Left lung (tissue), 10 donors: ENCODE results near the gene DMD. TPM values are rescaled to one million over a fixed set of nuclear protein-coding genes. Genes with fewer than 3 reads are reported as not detected.

Experiments
- ATAC-seq: fragments of 200-7000 bp; cut with Tn5 transposase; one replicate; pipeline ENCODE4 v1.9.1; 2020; ENCODE audit warnings: moderate library complexity
- DNase-seq, 4 donors: peaks; one replicate each; pipeline ENCODE4 v3.0.0-alpha.2; 2013 to 2020
- H3K27ac ChIP-seq, 2 donors: fragments of 200-600 bp; sonication (generic) in 1 of 2; one replicate each; pipeline versions ENCODE4 v1.5.0 to v1.8.0; 2020 to 2021
- H3K27me3 ChIP-seq, 2 donors: fragments of 200-600 bp; sonication (generic) in 1 of 2; one replicate each; pipeline versions ENCODE4 v1.5.0 to v1.8.0; 2020 to 2021
- H3K36me3 ChIP-seq, 2 donors: fragments of 200-600 bp; sonication (generic) in 1 of 2; one replicate each; pipeline versions ENCODE4 v1.5.0 to v1.8.0; 2020 to 2021
- H3K4me1 ChIP-seq, 2 donors: fragments of 200-600 bp; one replicate each; pipeline ENCODE4 v1.8.0; 2021
- H3K4me3 ChIP-seq, 2 donors: fragments of 200-600 bp; sonication (generic) in 1 of 2; one replicate each; pipeline versions ENCODE4 v1.5.0 to v1.8.0; 2020 to 2021; ENCODE audit warnings: mild to moderate bottlenecking in 1 of 2
- H3K9me3 ChIP-seq, 2 donors: fragments of 200-600 bp; sonication (generic) in 1 of 2; one replicate each; pipeline versions ENCODE4 v1.5.0 to v1.8.0; 2020 to 2021
- intact Hi-C, 2 donors: fragments of 100-400 bp; cut with DNase I; formaldehyde crosslinking; loops; one replicate each; pipeline versions ENCODE4 v1.11.2 to v1.14.2; 2022
- polyA plus RNA-seq, 6 donors: library from polyadenylated mRNA; unstranded; fragments of 120-200 nt; gene quantifications; one replicate each; pipeline ENCODE4 v1.2.1, GENCODE V29; 2013; ENCODE audit not compliant: insufficient read length in 6 of 6
- total RNA-seq, 2 donors: library from RNA; stranded (reverse); fragmentation: NEBNext Ultra II Directional; extraction: Animal tissue kit (Norgen Biotek cat#: 25700); gene quantifications; one replicate each; pipeline ENCODE4 v1.2.1, GENCODE V29; 2021
- TF ChIP-seq, protein P1 (sequence below), 2 donors: fragments of 200-600 bp; sonication (generic) in 1 of 2; IDR thresholded peaks; one replicate each; pipeline versions ENCODE4 v1.5.0 to v1.8.0; 2021; ENCODE audit warnings: antibody characterized with exemption in 2 of 2
- donor health status: DM: no; HTN: yes; CAD: no.
- donor health status: DM: no; HTN: no; CAD: no.

Gene DMD
- total and polyA plus RNA-seq, 8 donors, result 16.6 to 68.8 (median 54.0) TPM

DNA sequence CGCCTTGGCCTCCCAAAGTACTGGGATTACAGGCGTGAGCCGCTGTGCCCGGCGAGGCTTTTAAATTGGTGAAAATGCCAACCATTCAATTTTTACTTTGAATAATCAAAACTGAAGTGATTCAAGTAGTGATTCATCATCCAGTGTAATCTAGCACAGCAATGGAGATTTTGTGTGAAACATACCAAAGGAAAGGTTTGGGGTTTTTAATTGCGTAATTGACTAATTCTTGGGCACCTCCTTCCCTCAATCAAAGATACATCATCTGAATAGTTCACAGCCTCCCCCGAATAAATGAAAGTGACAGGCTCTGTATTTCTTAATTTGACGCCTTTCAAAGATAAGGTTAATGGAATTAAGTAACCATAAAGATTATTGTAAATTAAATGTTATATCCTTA is 69.0 kb downstream of the DMD start:
- H3K4me1 ChIP-seq, result no peaks in the 10 kb centered on the region
- no peaks in the 10 kb centered on the region for H3K36me3 ChIP-seq
- TF ChIP-seq, protein P1, sequence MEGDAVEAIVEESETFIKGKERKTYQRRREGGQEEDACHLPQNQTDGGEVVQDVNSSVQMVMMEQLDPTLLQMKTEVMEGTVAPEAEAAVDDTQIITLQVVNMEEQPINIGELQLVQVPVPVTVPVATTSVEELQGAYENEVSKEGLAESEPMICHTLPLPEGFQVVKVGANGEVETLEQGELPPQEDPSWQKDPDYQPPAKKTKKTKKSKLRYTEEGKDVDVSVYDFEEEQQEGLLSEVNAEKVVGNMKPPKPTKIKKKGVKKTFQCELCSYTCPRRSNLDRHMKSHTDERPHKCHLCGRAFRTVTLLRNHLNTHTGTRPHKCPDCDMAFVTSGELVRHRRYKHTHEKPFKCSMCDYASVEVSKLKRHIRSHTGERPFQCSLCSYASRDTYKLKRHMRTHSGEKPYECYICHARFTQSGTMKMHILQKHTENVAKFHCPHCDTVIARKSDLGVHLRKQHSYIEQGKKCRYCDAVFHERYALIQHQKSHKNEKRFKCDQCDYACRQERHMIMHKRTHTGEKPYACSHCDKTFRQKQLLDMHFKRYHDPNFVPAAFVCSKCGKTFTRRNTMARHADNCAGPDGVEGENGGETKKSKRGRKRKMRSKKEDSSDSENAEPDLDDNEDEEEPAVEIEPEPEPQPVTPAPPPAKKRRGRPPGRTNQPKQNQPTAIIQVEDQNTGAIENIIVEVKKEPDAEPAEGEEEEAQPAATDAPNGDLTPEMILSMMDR (IDR thresholded peaks at IDR 0.05), result no peak
- no peak overlapping the region for H3K27ac ChIP-seq
- ATAC-seq, result no peak
- DNase-seq, result no peak
- no peaks in the 10 kb centered on the region for H3K9me3 ChIP-seq
- intact Hi-C loops, result no loop called here
- H3K4me3 ChIP-seq, result no peak overlapping the region
- H3K27me3 ChIP-seq, result no peaks in the 10 kb centered on the region

DNA sequence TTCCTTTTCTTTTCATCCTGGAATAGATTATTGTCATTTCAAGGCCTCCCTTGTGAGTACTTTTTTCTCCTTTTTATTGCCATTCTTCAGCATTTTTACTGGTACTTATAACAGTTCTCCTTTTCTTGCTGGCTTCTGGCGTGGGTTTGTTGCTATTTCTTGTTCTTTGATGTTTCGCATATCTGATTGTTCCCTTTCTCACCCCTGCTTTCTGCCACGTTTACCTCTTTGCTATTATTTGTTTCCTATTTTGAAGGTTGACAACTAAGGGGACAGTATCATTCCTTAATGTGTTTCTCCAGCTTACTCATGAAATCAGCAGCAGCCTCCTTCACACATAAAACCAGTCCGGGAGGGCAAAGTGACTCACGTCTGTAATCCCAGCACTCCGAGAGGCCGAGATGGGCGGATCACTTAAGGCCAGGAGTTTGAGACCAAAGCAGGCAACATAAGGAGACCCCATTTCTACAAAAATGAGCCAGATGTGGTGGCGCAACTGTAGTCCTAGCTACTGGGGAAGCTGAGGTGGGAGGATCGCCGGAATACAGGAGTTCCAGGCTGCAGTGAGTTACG is 72.6 kb downstream of the DMD start:
- Histone ChIP-seq H3K4me3 (no peak overlapping the region), H3K27ac (no peak overlapping the region), H3K27me3 (no peaks in the 10 kb centered on the region), H3K36me3 (no peaks in the 10 kb centered on the region), H3K4me1 (no peaks in the 10 kb centered on the region), H3K9me3 (no peaks in the 10 kb centered on the region)
- DNase-seq (no peak), ATAC-seq (no peak)
- TF ChIP-seq, protein P1 (IDR thresholded peaks at IDR 0.05), result no peak
- intact Hi-C loops, result no loop called here

DNA sequence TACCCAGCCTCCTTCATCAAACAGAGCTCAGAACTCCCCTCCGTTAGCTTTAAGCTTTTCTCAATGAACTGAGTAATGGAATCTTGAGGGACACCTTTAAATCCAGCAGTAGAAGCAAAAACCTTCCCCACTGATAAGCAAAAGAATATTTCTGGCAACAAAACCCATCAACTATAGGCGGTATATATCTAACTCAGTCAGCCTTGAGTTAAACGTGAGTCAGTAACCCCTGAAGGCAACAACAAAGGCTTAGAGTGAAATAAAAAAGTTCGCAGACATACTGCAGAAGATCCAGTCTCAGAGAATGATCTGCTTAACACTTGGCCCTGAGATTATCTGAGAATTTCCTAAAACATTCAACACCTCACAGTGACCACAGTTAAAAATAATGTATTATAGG is 77.2 kb downstream of the DMD start:
- Histone ChIP-seq H3K36me3 (no peaks in the 10 kb centered on the region), H3K4me1 (no peaks in the 10 kb centered on the region), H3K27ac (no peak overlapping the region), H3K9me3 (no peaks in the 10 kb centered on the region), H3K27me3 (no peaks in the 10 kb centered on the region), H3K4me3 (no peak overlapping the region)
- no peak for ATAC-seq
- DNase-seq, result no peak
- TF ChIP-seq, protein P1 (IDR thresholded peaks at IDR 0.05), result no peak
- intact Hi-C loops, result no loop called here

DNA sequence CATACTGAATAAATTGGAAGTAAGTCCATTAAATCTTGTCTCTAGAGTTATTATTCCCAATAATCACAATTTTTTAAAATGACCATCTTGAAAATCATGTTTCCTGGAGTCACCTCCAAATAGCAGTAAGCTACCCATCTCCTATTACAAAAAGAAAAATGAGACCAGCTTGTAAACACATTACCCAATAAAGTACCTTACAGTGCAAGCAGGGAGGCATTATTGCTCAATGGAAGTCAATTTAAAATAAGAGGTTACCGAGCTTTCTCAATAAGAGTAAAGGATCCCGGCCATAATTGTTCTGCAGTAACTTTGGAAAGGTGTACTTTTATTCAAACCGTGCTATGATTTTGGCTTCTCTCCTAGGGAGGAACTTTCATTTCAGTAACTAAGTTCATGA is 78.0 kb downstream of the DMD start:
- TF ChIP-seq, protein P1 (IDR thresholded peaks at IDR 0.05), result no peak
- intact Hi-C loops, result no loop called here
- H3K36me3 ChIP-seq, result no peaks in the 10 kb centered on the region
- no peaks in the 10 kb centered on the region for H3K9me3 ChIP-seq
- no peaks in the 10 kb centered on the region for H3K4me1 ChIP-seq
- H3K27me3 ChIP-seq, result no peaks in the 10 kb centered on the region
- DNase-seq, result no peak
- H3K27ac ChIP-seq, result no peak overlapping the region
- no peak for ATAC-seq
- no peak overlapping the region for H3K4me3 ChIP-seq

DNA sequence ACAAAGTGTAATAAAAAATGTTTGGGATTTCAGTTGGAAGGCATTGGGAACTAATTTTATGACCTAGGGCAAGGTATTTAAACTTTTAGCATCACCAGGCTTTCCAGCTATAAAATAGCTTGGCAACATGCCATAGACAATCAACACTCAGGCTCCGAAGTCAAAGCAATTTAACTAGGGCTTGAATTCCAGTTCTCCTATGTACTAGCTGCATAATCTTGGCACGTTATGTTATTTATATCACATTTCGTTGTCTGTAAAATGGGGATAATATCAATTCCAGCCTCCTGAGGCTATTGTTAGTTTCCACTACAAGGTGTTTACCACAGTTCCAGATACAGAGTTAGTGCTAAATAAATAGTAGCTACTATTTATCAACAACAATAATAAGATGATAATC is 78.8 kb downstream of the DMD start:
- no peaks in the 10 kb centered on the region for H3K36me3 ChIP-seq
- no peak for DNase-seq
- no peaks in the 10 kb centered on the region for H3K9me3 ChIP-seq
- TF ChIP-seq, protein P1 (IDR thresholded peaks at IDR 0.05), result no peak
- no peaks in the 10 kb centered on the region for H3K27me3 ChIP-seq
- H3K4me3 ChIP-seq, result no peak overlapping the region
- H3K4me1 ChIP-seq, result no peaks in the 10 kb centered on the region
- intact Hi-C loops, result no loop called here
- no peak for ATAC-seq
- H3K27ac ChIP-seq, result no peak overlapping the region
